Transverse colon (tissue), 4 donors: ENCODE measurements around the gene CADPS. TPM values are rescaled to one million over a fixed set of nuclear protein-coding genes. Genes with fewer than 3 reads are reported as not detected.

ENCODE experiments used
- DNase-seq: peaks from one replicate; pipeline ENCODE4 v3.0.0-alpha.2; 2019
- H3K27ac ChIP-seq, 4 donors: fragments of 200-600 bp; sonication (generic); 2 replicates each; pipeline ENCODE4 v1.5.1; 2016 to 2018; ENCODE audit warnings: inconsistent platforms in 4 of 4
- H3K27me3 ChIP-seq: fragments of 200-600 bp; sonication (generic); 2 replicates; pipeline ENCODE4 v1.5.1; 2017; ENCODE audit warnings: inconsistent platforms
- H3K36me3 ChIP-seq, 4 donors: fragments of 200-600 bp; sonication (generic); 2 replicates each; pipeline ENCODE4 v1.5.1; 2017 to 2019; ENCODE audit warnings: inconsistent platforms in 4 of 4
- H3K4me1 ChIP-seq, 4 donors: fragments of 200-600 bp; sonication (generic); 2 replicates each; pipeline ENCODE4 v1.5.1; 2017 to 2020; ENCODE audit warnings: inconsistent platforms in 4 of 4
- H3K4me3 ChIP-seq, 4 donors: fragments of 200-600 bp; sonication (generic); 1 replicate in 1 of 4; 2 replicates in 3 of 4; pipeline versions ENCODE4 v1.5.1 to v1.6.1; 2017 to 2019; ENCODE audit warnings: inconsistent platforms in 4 of 4
- H3K9me3 ChIP-seq, 2 donors: fragments of 200-600 bp; sonication (generic); 2 replicates each; pipeline ENCODE4 v1.5.1; 2017 to 2019; ENCODE audit warnings: inconsistent platforms in 2 of 2
- EP300 ChIP-seq: sonication (generic); formaldehyde crosslinking; IDR thresholded peaks from one replicate; pipeline ENCODE4 v1.6.1; 2017; ENCODE audit warnings: antibody characterized with exemption, low read depth
- POLR2A ChIP-seq: fragments of 450-650 bp; IDR thresholded peaks from one replicate; pipeline ENCODE4 v1.6.1; 2016; ENCODE audit warnings: antibody characterized with exemption, mild to moderate bottlenecking, moderate library complexity
- POLR2AphosphoS5 ChIP-seq, 3 donors: sonication (generic); formaldehyde crosslinking; IDR thresholded peaks; one replicate each; pipeline ENCODE4 v1.6.1; 2016; ENCODE audit warnings: antibody characterized with exemption in 3 of 3
- WGBS, 2 donors: methylation state at CpG; one replicate each; pipeline ENCODE4 v1.1.5; 2018; ENCODE audit warnings: low coverage in 1 of 2; 5-methylcytosine and 5-hydroxymethylcytosine counted together
- in situ Hi-C, 4 donors: fragments of 200-750 bp; cut with MboI; loops; one replicate each; pipeline versions ENCODE4 v1.15.0 to v1.15.1; 2017; ENCODE audit warnings: low sequenced_read_pairs in 3 of 4, low pct_ligation_motif_present in 1 of 4, low pct_unique_long_range_greater_than_20kb in 1 of 4
- intact Hi-C: fragments of 100-400 bp; cut with DNase I; formaldehyde crosslinking; loops from one replicate; pipeline ENCODE4 v1.15.1; 2023; ENCODE audit warnings: low total_unique reads
- total RNA-seq, 4 donors: library from RNA; depleted of rRNA; stranded (reverse); fragments of >200 nt; gene quantifications; one replicate each; pipeline ENCODE4 v1.1.0, GENCODE V29; 2016
- TF ChIP-seq, protein P1 (sequence below), 5 experiments: fragments of 200-600 bp in 3 of 5; fragments of 450-650 bp in 2 of 5; sonication (generic) in 3 of 5; IDR thresholded peaks; 1 replicate in 2 of 5; 2 replicates in 3 of 5; pipeline ENCODE4 v1.5.1; 2016 to 2017; ENCODE audit warnings: antibody characterized with exemption in 5 of 5, inconsistent platforms in 3 of 5, mild to moderate bottlenecking in 2 of 5, moderate library complexity in 1 of 5

The CADPS gene
- total RNA-seq, 4 donors from 2014 or later = 1.9 to 22.7 (median 8.9) TPM

DNA sequence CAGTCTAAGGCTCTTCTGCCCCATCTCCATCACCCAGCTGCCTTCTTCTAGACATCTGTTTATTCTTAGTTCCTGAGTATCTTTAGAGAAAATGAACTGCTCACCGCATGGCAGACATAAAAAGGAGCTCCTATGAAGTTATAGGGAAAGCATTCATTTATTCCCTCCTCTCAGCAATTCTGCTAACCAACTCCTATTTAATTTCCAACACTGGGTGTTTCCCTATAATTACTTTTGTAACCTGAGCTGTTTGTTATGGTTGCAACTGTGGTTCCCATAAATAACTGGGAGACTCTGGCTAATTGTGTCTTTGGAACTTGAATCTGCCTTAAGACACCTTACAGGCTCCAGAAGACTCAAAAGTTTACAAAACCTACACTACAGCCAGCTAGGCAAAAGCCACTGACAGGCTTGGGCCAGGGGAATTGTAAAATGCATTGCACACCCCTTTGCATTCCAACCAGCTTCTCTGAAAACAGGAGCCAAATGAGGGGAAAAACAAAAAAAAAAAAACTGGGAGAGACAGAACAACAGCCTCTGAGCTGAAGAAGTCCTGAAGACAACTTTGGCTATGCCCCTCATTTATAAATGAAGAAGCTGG, 270.4 kb downstream of the CADPS start:
- 68 to 88% methylated on average over 1 of the region's 1 CpG for WGBS, 2 donors
- Histone ChIP-seq H3K36me3 (no peaks in the 10 kb centered on the region), H3K27me3 (no peaks in the 10 kb centered on the region), H3K9me3 (no peaks in the 10 kb centered on the region), H3K4me3 (no peak overlapping the region), H3K27ac (no peak overlapping the region), H3K4me1 (no peaks in the 10 kb centered on the region)
- TF ChIP-seq EP300 = no peak
- TF ChIP-seq POLR2AphosphoS5 (IDR thresholded peaks at IDR 0.05) = no peak
- TF ChIP-seq, protein P1, sequence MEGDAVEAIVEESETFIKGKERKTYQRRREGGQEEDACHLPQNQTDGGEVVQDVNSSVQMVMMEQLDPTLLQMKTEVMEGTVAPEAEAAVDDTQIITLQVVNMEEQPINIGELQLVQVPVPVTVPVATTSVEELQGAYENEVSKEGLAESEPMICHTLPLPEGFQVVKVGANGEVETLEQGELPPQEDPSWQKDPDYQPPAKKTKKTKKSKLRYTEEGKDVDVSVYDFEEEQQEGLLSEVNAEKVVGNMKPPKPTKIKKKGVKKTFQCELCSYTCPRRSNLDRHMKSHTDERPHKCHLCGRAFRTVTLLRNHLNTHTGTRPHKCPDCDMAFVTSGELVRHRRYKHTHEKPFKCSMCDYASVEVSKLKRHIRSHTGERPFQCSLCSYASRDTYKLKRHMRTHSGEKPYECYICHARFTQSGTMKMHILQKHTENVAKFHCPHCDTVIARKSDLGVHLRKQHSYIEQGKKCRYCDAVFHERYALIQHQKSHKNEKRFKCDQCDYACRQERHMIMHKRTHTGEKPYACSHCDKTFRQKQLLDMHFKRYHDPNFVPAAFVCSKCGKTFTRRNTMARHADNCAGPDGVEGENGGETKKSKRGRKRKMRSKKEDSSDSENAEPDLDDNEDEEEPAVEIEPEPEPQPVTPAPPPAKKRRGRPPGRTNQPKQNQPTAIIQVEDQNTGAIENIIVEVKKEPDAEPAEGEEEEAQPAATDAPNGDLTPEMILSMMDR (IDR thresholded peaks at IDR 0.05) = no peak
- no peak for TF ChIP-seq POLR2A
- in situ Hi-C loops (no loop called here), intact Hi-C loops (no loop called here)
- no peak for DNase-seq

DNA sequence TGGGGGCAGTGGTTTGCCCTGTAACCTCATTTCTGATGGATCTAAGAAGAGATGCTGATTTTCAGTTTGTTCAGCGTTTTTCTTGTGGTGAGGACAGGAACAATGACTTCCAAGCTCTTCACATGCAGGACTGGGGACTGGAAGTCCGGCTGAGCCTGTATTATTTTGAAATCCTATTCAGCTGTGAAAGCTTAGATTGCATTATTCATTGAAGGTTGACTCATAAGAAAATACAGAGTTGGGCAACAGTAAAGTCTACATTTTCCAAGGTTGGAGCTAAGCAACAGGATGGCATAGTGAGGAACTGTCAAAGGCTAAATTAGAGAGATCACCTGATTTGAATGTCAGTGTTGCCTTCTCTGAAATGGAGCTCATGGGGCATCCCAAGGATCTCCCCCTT, 270.9 kb downstream of the CADPS start:
- H3K4me3 ChIP-seq = no peak overlapping the region
- in situ Hi-C loops = no loop called here
- no peak for DNase-seq
- no peaks in the 10 kb centered on the region for H3K27me3 ChIP-seq
- TF ChIP-seq EP300 (no peak), POLR2A (no peak), POLR2AphosphoS5 (IDR thresholded peaks at IDR 0.05) (no peak)
- TF ChIP-seq, protein P1 (IDR thresholded peaks at IDR 0.05) = no peak
- no peaks in the 10 kb centered on the region for H3K36me3 ChIP-seq
- H3K4me1 ChIP-seq = no peaks in the 10 kb centered on the region
- WGBS, 2 donors = 43 to 62% methylated on average over 2 of the region's 2 CpGs
- H3K9me3 ChIP-seq = no peaks in the 10 kb centered on the region
- intact Hi-C loops = no loop called here
- H3K27ac ChIP-seq = no peak overlapping the region

DNA sequence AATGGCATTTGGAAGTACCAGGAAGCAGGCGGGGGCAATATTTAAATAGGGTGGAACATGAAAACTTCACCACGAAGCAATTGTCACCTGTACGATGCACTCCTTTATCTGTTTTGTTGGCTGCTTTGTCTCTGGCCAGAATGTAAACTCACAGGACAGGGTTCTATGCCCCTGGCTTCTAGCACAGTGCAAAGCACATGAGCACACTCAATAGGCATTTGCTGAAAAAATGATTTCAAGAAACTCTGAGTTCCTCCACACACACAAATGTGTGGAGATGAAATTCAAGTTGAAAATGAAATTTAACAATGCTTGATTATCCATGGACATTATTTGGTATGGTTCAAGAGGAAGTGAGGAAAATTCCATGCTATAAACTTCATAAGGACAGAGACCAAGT, 272.2 kb downstream of the CADPS start:
- Histone ChIP-seq H3K27me3 (no peaks in the 10 kb centered on the region), H3K4me1 (no peaks in the 10 kb centered on the region), H3K36me3 (no peaks in the 10 kb centered on the region), H3K9me3 (no peaks in the 10 kb centered on the region), H3K27ac (no peak overlapping the region), H3K4me3 (no peak overlapping the region)
- 44 to 69% methylated on average over 3 of the region's 3 CpGs for WGBS, 2 donors
- intact Hi-C loops (no loop called here), in situ Hi-C loops (no loop called here)
- DNase-seq = no peak
- no peak for TF ChIP-seq EP300
- no peak for TF ChIP-seq POLR2A
- TF ChIP-seq, protein P1 (IDR thresholded peaks at IDR 0.05) = no peak
- no peak for TF ChIP-seq POLR2AphosphoS5 (IDR thresholded peaks at IDR 0.05)

DNA sequence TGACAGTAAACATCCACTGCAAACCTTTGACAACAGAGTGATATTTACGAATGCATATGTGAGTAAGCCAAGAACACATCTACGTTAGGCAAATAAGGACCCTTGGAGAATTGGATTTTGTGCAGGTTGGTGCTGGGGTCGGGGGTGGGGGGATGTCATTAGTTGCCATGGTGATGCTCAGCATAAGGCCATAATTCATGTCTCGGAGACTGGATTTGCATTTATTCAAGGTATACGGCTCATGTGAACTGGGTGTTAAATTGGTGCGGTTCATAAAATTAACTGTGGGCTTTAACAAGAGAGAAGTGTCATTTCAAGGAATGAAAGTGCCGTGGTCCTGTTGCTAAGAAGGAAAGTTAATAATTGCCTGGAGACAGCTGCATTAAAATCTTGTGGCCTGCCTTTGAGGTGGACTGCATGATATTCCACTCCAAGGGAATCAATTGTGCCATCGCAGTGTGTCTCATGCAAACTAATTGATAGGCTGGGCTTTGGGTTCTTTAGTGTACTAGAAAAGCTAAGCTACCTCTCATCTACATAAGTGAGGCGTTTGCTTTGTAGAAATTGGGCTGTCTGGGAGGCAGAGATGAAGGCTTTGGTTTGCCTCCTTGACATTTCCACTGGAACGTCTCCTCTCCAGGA, 273.0 kb downstream of the CADPS start:
- WGBS, 2 donors = 54 to 57% methylated on average over 7 to 10 of the region's 10 CpGs
- TF ChIP-seq, protein P1 (IDR thresholded peaks at IDR 0.05) = no peak
- no peak for TF ChIP-seq POLR2A
- TF ChIP-seq EP300 = no peak
- no peak for TF ChIP-seq POLR2AphosphoS5 (IDR thresholded peaks at IDR 0.05)
- Histone ChIP-seq H3K9me3 (no peaks in the 10 kb centered on the region), H3K4me3 (no peak overlapping the region), H3K27ac (no peak overlapping the region), H3K4me1 (no peaks in the 10 kb centered on the region), H3K27me3 (no peaks in the 10 kb centered on the region), H3K36me3 (no peaks in the 10 kb centered on the region)
- DNase-seq = no peak
- in situ Hi-C loops (no loop called here), intact Hi-C loops (no loop called here)
